ENCODE results near the gene UNK. TPM values are rescaled to one million over a fixed set of nuclear protein-coding genes. Genes with fewer than 3 reads are reported as not detected.

UNK gene
- total RNA-seq, 4 donors from 2014 or later = 26.5 to 42.5 (median 31.9) TPM

- 90 to 94% methylated on average over 3 of the region's 3 CpGs for WGBS, 2 donors
- intact Hi-C loops (cut with DNase I; ENCODE audit: low total_unique reads) = no loop called here
- no peak overlapping the region for H3K4me3 ChIP-seq (ENCODE audit: low read depth, poor library complexity, severe bottlenecking)
- TF ChIP-seq CTCF (IDR thresholded peaks at IDR 0.05) (no peak), POLR2A (IDR thresholded peaks at IDR 0.05) (no peak)
- DNase-seq (ENCODE audit: low spot score in 2 of 2) = peak in 1 of 2 donors; percentile 74
Measured at GRCh38 chr17:75769536-75769935, 15.1 kb upstream of the UNK start.

- TF ChIP-seq CTCF (IDR thresholded peaks at IDR 0.05) (no peak), POLR2A (IDR thresholded peaks at IDR 0.05) (no peak)
- H3K4me3 ChIP-seq (ENCODE audit: low read depth, poor library complexity, severe bottlenecking) = no peak overlapping the region
- 73 to 75% methylated on average over 17 of the region's 17 CpGs for WGBS, 2 donors
- intact Hi-C loops (cut with DNase I; ENCODE audit: low total_unique reads) = loop anchor here (10.0 kb wide), 1 partner anchor 73 kb away; the partner anchor contains the start of gene UNC13D
- peak in 1 of 2 donors; percentile 70 for DNase-seq (ENCODE audit: low spot score in 2 of 2)
Measured at GRCh38 chr17:75771334-75772281, 13.0 kb upstream of the UNK start.

- no peak for TF ChIP-seq POLR2A (IDR thresholded peaks at IDR 0.05)
- TF ChIP-seq CTCF (IDR thresholded peaks at IDR 0.05) = no peak
- DNase-seq (ENCODE audit: low spot score in 2 of 2) = peak in 1 of 2 donors; percentile 85
Measured at GRCh38 chr17:75773121-75773807, 11.3 kb upstream of the UNK start.

GRCh38 chr17:75773808-75774470 lies 10.7 kb upstream of the UNK start:
- TF ChIP-seq POLR2A (IDR thresholded peaks at IDR 0.05) = no peak
- no peak for TF ChIP-seq CTCF (IDR thresholded peaks at IDR 0.05)
- DNase-seq (ENCODE audit: low spot score in 2 of 2) = peak in 1 of 2 donors; percentile 87
- WGBS, 2 donors = 86 to 87% methylated on average over 15 of the region's 15 CpGs
- intact Hi-C loops (cut with DNase I; ENCODE audit: low total_unique reads) = loop anchor here (10.0 kb wide), 1 partner anchor 71 kb away; the partner anchor contains the start of gene UNC13D
- no peak overlapping the region for H3K4me3 ChIP-seq (ENCODE audit: low read depth, poor library complexity, severe bottlenecking)

More at GRCh38 chr17:75773121-75773807, 11.3 kb upstream of the UNK start:
- intact Hi-C loops (cut with DNase I; ENCODE audit: low total_unique reads) = loop anchor here (10.0 kb wide), 1 partner anchor 72 kb away; the partner anchor contains the start of gene UNC13D
- WGBS, 2 donors = 82 to 87% methylated on average over 12 of the region's 12 CpGs
- no peak overlapping the region for H3K4me3 ChIP-seq (ENCODE audit: low read depth, poor library complexity, severe bottlenecking)

DNA sequence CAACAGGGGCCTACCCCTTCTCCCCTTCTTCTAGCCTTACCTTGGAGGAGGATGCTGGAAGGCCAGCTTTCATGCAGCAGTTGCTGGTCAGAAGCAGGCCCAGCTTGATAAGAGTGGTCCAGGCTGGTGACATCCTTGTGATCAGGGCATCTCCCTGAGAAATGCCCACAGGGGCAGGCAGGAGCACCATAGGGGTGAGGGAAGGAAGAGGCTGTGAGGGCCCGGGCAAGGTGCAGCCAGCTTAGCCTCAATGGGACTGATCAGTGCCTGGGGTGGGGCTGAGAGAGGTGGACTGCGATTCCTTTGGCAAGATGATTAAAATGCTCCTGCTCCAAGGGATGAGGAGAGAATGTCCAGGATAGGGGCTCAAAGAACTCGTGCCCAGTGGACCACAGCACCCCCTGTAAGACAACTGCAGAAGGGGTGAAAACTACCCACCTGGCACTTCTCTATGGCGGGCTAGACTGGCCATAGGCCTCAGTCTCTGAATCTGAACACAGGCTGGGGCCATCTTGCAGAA lies 10.1 kb upstream of the UNK start:
- intact Hi-C loops (cut with DNase I; ENCODE audit: low total_unique reads) = loop anchor here (10.0 kb wide), 1 partner anchor 70 kb away; the partner anchor contains the start of gene UNC13D
- no peak for DNase-seq (ENCODE audit: low spot score in 2 of 2)
- H3K4me3 ChIP-seq (ENCODE audit: low read depth, poor library complexity, severe bottlenecking) = no peak overlapping the region
- 85 to 90% methylated on average over 4 of the region's 4 CpGs for WGBS, 2 donors
- TF ChIP-seq POLR2A (IDR thresholded peaks at IDR 0.05) (no peak), CTCF (IDR thresholded peaks at IDR 0.05) (no peak)
